Measurements from ENCODE around the gene CIITA. TPM values are rescaled to one million over a fixed set of nuclear protein-coding genes. Genes with fewer than 3 reads are reported as not detected.
"Not testable (repeated sequence)": the region's sequence is repeated elsewhere in the genome, so short reads cannot be mapped to it uniquely, and the experiment has no call there.

Gene CIITA
- total RNA-seq, 2 donors from 2014 or later: 10.0 to 11.9 TPM

DNA sequence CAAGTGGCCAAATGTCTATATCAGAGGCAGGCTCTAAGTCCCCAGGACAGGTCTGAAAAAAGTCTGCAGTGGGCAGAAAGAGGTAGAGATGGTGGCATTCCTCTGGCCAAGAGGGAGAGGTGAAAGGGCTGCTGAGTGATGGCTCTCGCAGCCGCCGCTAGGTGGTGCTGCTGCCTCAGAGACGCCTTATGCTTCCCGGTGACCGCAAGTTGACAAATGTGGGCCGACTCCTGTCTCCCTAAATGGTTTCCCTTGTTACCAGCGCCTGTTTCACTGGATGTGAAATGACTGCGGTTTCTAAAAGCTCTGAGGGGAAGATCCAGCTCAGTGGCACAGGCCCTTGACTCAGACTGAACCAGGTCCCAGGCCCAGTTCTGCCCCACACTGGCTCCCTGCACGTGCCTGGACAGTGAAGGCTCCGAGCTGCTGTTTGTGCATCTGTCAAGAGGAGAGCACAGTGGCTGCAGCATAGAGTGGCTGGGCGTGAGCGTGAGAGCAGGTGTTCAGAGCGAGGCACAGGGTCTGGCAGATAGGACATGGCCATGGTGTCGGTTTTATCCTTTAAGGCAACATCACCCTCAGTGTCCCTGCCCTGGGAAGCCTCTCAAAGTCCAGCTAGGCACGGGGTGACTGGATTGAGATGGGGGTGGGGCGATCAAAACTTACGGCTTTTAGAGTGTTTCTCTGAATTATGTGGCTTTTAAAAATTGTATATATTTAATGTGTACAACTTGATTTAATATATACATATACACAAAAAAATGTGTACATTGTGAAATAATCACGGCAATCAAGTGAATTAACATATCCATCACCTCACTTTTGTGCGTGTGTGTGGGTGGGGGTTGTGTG is 87.3 kb downstream of the CIITA start:
- peak; percentile 94 for DNase-seq (ENCODE audit: low spot score)
- intact Hi-C loops (cut with DNase I): loop anchor here in 1 of 2 donors (10.0 kb wide), 1 partner anchor 391 kb away; no protein-coding TSS in a partner anchor

DNA sequence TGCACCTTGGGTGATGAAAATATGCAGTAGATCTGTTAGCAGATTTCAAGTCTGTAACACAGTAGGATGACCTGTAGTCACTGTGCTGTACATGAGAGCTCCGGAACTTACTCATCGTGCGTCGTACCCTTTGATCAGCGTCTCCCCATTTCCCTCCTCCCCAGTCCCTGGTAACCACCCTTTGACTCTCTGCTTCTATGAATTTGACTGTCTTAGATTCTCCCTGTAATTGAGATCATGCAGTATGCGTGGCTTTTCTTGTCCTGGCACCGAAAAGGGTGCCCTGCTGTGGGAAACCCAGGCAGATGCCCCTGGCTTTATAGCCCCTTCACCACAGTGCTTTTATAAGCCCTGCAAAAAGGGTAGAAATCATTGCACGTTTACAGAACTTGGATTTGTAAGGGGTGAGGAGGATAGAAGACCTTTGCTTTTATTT is 87.9 kb downstream of the CIITA start:
- intact Hi-C loops (cut with DNase I): loop anchor here (5.0 to 10.0 kb wide), 2 partner anchors 390 to 392 kb away; no protein-coding TSS in a partner anchor
- no peak for DNase-seq (ENCODE audit: low spot score)

DNA sequence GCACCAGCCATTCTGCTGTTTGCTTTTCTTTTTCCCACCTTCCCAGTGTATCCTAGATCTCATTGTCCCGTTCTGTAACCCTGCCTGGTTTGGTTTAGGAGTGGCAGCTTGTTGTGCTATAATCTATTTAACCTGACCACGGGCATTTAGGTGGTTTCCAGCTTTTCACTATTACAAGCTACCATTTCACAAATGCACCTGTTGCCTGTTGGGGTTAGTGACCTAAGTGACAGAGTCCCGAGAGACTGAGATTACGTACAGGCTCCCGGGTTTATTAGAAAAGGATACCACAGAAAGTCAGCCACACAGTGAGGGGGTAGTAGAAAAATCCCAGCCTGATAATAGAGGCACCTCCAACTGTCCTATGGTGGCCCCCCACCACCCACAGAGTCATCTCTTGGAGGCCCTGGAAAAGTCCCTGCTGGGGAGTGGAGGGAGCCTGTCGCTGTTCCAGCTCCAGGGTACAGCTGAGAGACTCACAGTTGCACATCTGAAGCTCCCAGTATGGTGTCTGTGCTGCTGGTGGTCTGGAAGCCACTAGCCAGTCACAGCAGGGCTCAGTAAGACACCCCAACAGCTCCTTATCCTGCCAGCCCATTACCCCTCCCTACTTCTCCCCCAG is 88.5 kb downstream of the CIITA start:
- intact Hi-C loops (cut with DNase I): loop anchor here (1.0 to 10.0 kb wide), 3 partner anchors 7 to 392 kb away; no protein-coding TSS in a partner anchor

DNA sequence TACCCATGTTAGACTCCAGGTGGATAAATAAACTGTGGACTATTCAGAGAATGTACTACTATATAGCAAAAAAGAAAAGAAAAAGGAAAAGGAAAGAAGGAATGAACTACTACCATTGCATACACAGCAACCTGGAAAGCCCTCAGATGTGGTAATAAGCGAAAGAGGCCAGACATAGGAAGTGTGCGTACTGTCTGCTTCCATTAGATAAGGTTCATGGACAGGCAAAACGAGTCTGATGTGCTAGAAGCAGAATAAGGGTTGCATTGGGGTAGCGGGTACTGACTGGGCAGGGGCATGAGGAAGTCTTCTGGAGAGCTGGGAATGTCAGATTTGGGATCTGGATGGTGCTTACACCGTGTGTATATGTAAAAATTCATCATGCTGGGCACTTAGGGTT is 89.1 kb downstream of the CIITA start:
- intact Hi-C loops (cut with DNase I): loop anchor here (1.0 to 10.0 kb wide), 3 partner anchors 8 to 391 kb away; no protein-coding TSS in a partner anchor

More for the DNA sequence above, 88.5 kb downstream of the CIITA start:
- DNase-seq (ENCODE audit: low spot score): no peak

DNA sequence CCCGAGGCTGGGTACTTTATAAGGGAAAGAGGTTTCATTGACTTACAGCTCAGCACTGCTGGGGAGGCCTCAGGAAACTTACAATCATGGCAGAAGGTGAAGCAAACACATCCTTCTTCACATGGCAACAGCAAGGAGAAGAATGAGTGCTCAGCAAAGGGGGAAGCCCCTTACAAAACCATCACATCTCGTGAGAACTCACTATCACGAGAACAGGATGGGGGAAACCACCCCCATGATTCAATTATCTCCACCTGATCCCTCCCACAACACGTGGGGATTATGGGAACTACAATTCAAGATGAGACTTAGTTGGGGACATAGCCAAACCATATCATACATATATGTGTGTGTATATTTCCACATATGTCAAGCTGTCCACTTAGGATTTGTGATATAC is 89.6 kb downstream of the CIITA start:
- DNase-seq (ENCODE audit: low spot score): not testable (repeated sequence)
- intact Hi-C loops (cut with DNase I): loop anchor here (1.0 to 10.0 kb wide), 3 partner anchors 8 to 391 kb away; no protein-coding TSS in a partner anchor

More for the DNA sequence above, 89.1 kb downstream of the CIITA start:
- no peak for DNase-seq (ENCODE audit: low spot score)

DNA sequence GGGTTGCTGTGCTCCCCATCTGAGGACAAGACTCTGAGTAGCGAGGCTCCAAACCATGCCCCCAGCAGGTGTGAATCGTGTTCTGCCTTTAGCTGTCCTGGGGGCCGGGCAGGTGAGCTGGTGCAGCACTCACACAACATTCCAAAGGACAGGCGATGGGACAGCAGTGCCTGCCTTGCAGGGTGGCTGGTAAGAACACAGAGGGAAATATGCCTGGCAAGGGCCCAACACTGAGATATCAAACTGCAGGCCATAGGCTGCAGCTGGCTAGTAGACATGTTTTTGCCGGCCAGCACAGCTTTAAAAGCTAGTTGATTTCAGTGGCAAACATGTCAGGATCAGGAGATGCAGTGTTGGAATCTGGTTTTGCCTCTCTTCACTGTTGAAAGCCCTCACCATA is 91.0 kb downstream of the CIITA start:
- intact Hi-C loops (cut with DNase I): loop anchor here (5.0 to 10.0 kb wide), 2 partner anchors 387 to 389 kb away; no protein-coding TSS in a partner anchor
- no peak for DNase-seq (ENCODE audit: low spot score)

DNA sequence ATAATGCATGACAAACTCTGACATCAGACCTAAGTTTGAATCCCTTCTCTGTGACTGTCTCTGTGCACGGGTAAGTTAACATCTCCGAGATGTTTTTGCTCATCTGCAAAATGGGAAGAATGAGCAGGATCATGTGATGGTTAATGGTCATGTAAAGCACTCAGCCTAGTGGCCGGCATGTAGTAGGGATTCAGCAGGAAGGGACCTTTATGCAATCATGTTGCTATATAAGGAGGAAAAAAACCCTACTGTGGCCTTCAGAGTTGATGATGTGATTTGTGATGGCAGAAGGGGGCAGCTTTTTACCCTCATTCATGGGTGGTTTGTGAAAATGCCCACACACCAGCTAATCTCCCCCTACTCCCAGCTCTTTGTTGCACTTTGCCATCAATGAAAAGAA is 91.5 kb downstream of the CIITA start:
- intact Hi-C loops (cut with DNase I): loop anchor here (5.0 to 10.0 kb wide), 2 partner anchors 386 to 389 kb away; no protein-coding TSS in a partner anchor
- no peak for DNase-seq (ENCODE audit: low spot score)

DNA sequence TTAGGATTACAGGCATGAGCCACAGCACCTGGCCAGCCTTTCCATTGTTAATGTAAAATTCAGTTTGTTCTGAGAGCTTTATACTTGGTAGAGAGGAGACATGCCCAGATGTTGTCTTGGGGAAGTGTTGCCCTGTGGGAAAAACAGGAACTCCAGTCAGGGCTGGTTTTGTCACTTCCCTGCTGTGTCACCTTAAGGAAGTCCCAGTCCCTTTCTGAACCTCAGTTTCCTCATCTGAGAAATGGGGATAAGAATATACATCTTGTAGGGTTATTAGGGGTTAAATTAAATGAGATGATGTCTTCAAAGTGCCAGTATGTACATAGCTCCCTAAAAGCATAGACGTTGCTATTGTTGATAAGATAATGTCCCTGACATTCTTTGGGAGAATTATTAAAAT is 92.6 kb downstream of the CIITA start:
- intact Hi-C loops (cut with DNase I): loop anchor here (2.0 to 10.0 kb wide), 3 partner anchors 285 to 388 kb away; no protein-coding TSS in a partner anchor
- DNase-seq (ENCODE audit: low spot score): no peak

DNA sequence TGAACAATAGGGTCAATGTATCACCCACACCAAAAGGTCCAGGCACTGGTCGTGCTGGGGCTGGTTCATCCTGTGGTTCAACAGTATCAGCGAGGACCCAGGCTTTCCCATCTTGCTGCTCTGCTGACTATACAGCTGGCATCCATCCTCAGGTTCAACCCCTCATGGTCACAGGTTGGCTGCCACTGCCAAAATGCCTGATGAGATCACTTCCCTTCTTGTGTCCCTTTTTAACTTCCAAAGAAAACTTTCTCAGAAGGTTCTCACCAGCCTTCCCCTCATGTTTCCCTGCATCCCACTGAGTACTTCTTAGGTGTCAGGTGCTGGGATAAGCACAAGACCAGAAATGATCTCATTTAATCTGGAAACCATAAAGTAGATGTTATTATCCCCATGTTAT is 93.1 kb downstream of the CIITA start:
- DNase-seq (ENCODE audit: low spot score): no peak
- intact Hi-C loops (cut with DNase I): loop anchor here in 1 of 2 donors (2.0 kb wide), 1 partner anchor 285 kb away; no protein-coding TSS in a partner anchor

DNA sequence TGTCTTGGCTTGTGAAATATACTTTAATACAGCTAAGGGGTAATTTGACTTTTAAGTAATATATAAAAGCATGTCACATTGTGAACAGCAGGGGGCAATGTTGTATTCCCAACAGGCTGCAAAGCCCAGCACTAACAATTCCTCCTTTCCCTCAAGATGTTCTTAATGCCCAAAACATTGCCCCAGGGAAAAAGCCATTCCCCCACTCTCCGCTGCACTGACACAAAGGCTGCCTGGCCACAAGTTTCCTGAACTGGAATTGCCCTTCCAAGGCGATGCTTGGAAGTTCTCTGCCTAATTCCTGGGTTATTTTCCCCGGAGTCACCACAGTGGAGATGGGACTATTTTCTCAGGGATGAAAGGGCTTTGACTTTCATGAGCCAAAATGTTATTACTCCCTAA is 94.6 kb downstream of the CIITA start:
- no peak for DNase-seq (ENCODE audit: low spot score)
- intact Hi-C loops (cut with DNase I): loop anchor here in 1 of 2 donors (2.0 kb wide), 1 partner anchor 283 kb away; no protein-coding TSS in a partner anchor

DNA sequence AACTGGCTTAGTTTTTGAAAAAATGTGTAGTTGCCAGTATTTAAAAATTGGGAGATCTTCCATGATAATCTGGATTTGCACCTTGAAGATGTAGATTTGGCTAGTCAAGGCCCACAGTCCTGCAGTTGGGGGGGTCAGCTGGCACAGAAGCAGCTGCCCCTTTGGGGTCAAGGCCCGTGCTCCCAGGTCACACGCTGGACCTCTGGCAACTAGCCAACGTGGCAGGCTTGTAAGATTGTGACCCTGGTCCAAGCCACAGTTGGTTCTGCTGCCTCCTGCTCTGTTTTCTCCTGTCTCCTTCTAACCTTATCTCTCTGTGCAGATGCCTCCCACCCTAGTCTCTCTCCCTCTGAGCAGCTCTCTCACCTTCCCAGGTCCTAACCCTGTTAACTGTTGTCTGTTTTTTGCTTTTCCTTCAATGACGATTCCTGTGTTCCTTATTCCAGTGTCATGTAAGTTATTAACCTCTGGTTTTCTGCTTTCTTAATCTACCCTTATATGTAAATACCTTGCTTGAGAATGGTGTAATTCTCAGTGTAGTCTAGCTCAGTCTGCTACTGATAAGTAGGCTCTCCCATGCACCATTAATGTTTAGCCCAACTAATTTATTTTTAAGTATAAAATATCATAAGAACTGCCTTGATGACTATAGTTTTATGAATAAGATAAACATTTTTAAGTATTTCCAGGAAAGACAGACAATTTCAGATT is 95.3 kb downstream of the CIITA start:
- intact Hi-C loops (cut with DNase I): no loop called here
- no peak for DNase-seq (ENCODE audit: low spot score)

DNA sequence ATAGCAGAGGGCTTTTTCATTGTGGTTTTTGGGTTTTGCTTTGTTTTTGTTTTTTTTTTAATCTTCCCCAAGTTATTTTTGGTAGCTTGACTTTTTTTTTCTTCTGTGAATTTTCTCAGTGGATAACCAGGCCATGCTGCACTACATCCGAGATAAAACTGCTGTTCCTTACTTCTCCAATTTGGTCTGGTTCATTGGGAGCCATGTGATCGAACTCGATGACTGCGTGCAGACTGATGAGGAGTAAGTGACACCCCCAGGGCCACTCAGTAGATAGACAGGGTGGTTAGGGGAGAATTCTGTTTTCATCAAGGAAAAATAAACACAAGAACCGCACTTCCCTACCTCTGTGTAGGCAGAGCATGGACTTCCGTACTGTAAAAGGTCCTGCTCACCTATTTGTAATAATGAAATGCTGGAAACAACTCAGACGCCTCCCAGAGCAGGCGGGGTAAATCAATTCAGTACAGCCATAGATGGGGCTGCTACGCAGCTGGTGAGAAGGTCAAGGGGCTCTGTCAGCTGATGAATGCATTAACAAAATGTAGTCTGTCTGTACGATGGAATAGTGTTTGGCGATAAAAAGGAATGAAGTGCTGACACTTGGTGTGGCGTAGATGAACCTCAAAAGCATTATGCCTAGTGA is 95.9 kb downstream of the CIITA start:
- intact Hi-C loops (cut with DNase I): no loop called here
- no peak for DNase-seq (ENCODE audit: low spot score)

DNA sequence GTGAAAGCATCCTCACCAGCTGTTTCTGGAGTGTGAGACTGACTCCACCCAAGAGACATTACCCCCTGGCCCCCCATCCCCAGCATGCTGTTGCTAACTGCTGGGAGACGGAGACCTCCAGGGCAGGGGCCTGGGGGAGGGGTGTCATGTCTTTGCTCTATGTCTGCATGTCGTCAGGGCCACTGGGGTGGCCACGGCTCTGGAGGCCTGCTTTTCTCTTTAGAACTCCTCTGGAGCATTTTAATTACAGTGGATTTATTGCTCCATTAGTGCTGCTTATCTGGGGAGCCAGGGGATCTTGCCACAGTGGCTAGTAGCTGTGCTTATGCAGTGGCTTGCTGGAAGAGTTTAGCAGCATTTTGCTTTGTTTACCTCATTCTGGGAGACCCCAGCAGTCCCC is 99.6 kb downstream of the CIITA start:
- intact Hi-C loops (cut with DNase I): loop anchor here in 1 of 2 donors (2.0 kb wide), 1 partner anchor 276 kb away; no protein-coding TSS in a partner anchor
- no peak for DNase-seq (ENCODE audit: low spot score)

DNA sequence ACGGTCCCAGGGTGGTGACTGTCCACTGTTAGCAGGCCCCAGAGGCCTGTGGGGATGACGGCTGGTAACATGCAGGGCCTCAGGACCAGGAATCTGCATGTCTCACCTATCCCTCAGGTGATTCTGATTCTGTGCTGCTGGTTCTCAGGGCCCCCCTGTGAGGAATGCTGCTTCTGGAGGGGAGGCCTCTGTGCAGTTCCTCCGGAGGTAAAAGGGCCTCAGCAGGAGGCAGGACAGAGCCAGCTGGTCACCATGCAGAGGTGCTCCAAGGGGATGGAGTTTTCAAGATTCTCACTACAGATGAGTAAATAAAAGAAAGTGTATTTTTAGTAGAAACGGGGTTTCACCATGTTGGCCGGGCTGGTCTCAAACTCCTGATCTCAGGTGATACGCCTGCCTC is 101.1 kb downstream of the CIITA start:
- DNase-seq (ENCODE audit: low spot score): no peak
- intact Hi-C loops (cut with DNase I): no loop called here

DNA sequence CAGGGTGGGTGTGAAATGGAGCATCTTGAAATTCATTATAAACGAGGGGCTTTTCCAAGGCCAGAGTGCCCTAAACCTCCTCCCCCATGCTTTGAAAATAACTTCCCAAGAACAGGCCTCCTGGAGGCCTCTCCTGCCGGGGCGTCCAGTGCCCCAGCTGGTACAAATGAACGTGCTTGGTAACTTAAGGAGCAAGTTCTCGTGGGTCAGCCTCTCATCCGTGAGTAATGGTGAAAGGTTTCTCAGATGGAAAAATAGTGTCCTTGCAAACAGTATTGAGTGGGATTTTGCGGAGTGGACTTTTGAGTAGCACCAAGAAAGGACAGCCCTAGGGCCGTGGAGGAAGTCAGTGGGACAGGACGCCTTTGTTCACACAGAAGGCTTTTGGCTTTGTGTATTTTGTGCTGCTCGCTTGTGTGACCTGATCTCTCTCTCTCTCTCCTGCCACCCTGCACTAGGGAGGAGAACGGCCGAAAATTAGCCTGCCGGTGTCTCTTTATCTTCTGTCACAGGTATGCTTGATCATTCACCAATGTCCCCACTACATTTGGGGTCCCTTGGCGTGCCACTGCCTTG is 102.0 kb downstream of the CIITA start:
- no peak for DNase-seq (ENCODE audit: low spot score)
- intact Hi-C loops (cut with DNase I): no loop called here

DNA sequence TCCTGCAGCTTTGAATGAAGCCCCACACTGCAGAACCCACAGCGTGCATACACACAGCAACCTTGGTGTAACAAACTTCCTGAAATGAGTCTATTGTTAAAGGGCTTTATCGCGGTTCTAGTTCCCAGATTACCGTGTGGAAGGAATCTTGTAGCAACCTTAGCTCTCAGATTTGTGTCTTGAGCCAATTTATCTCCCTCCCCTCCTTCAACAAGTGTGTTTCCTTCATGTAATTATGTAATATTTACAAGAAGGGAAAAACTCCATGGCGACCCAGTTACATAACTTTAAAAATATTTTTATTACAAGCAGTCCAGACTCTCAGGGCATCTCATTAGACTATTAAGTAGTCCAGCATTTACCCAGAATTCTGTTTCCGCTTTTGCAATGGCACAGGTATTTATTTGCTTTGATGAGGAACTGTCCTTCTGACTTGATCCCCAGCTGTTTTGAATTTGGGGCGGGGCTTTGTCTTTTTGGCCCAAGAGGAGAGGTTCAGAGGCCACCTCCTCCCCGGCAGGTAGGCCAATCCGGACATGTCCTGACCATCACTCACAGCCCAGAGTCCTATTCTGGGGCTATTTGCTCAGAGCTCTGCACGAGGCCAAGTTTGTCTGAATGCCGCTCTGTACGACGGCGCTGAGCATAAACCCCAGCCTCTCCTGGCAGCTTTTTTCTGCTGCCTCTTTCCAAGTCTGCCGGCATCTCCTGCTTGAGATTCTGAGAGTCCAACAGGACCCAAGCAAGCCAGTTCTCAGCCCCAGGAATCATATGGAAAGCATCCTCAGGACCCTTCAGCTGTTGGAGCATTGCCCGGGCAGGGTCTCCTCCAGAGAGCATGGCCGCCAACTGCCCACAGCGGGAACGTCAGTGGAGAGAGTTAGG is 103.0 kb downstream of the CIITA start:
- intact Hi-C loops (cut with DNase I): no loop called here
- DNase-seq (ENCODE audit: low spot score): no peak

DNA sequence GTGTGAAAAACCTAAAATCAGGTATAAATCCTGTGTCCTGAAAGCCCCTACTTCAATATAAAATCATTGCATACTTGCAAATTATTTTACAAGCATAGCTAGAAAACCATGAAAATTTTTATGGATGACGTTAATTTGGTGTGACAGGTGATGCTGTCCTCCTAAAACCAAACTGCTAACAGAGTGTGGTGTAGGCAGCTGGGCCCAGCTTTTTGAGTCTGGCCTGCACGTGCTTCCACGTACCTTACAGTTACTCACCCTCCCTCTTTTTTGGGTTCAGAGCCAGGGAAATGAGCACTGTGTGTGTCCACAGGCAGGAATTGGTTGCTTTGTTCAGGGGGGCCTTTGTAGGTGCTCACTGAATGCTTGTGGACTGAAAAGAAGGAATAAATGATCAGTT is 103.8 kb downstream of the CIITA start:
- intact Hi-C loops (cut with DNase I): no loop called here
- DNase-seq (ENCODE audit: low spot score): no peak

Data from posterior vena cava (tissue), 2 donors.